ENCODE data around the gene SGCD.

SGCD gene

GRCh38 chr5:156591631-156592030, 264.7 kb downstream of the SGCD start:
- DNase-seq (ENCODE audit: low read depth in 1 of 2, low spot score in 1 of 2), result no peak

GRCh38 chr5:156593546-156593945, 266.6 kb downstream of the SGCD start:
- peaks cover 6% of the 10 kb centered on the region for H3K27me3 ChIP-seq (ENCODE audit: insufficient read depth, poor library complexity, severe bottlenecking)
- DNase-seq (ENCODE audit: low read depth in 1 of 2, low spot score in 1 of 2), result no peak
- no peak for TF ChIP-seq POLR2AphosphoS5 (IDR thresholded peaks at IDR 0.05; ENCODE audit: low read depth)
- TF ChIP-seq CTCF (IDR thresholded peaks at IDR 0.05; ENCODE audit: insufficient read depth, low read length), result no peak
- no peak for TF ChIP-seq REST (IDR thresholded peaks at IDR 0.05; ENCODE audit: insufficient replicate concordance, low read depth)
- TF ChIP-seq GABPA (IDR thresholded peaks at IDR 0.05; ENCODE audit: low read depth), result no peak
- TF ChIP-seq SPI1 (IDR thresholded peaks at IDR 0.05; ENCODE audit: borderline replicate concordance, low read depth), result no peak
- no peak overlapping the region for H3K27ac ChIP-seq (replicated peaks)
- no peak overlapping the region for H3K4me3 ChIP-seq (replicated peaks; ENCODE audit: insufficient read depth, low read length)

More at GRCh38 chr5:156591631-156592030, 264.7 kb downstream of the SGCD start:
- TF ChIP-seq GABPA (IDR thresholded peaks at IDR 0.05; ENCODE audit: low read depth) (no peak), POLR2AphosphoS5 (IDR thresholded peaks at IDR 0.05; ENCODE audit: low read depth) (no peak), REST (IDR thresholded peaks at IDR 0.05; ENCODE audit: insufficient replicate concordance, low read depth) (no peak), SPI1 (IDR thresholded peaks at IDR 0.05; ENCODE audit: borderline replicate concordance, low read depth) (no peak), CTCF (IDR thresholded peaks at IDR 0.05; ENCODE audit: insufficient read depth, low read length) (no peak)
- Histone ChIP-seq H3K4me3 (replicated peaks; ENCODE audit: insufficient read depth, low read length) (no peak overlapping the region), H3K27ac (replicated peaks) (no peak overlapping the region), H3K27me3 (ENCODE audit: insufficient read depth, poor library complexity, severe bottlenecking) (peaks cover 7% of the 10 kb centered on the region)

- Histone ChIP-seq H3K4me3 (replicated peaks; ENCODE audit: insufficient read depth, low read length) (no peak overlapping the region), H3K27ac (replicated peaks) (no peak overlapping the region), H3K27me3 (ENCODE audit: insufficient read depth, poor library complexity, severe bottlenecking) (no peaks in the 10 kb centered on the region)
- no peak for DNase-seq (ENCODE audit: low read depth in 1 of 2, low spot score in 1 of 2)
- TF ChIP-seq REST (IDR thresholded peaks at IDR 0.05; ENCODE audit: insufficient replicate concordance, low read depth) (no peak), GABPA (IDR thresholded peaks at IDR 0.05; ENCODE audit: low read depth) (no peak), SPI1 (IDR thresholded peaks at IDR 0.05; ENCODE audit: borderline replicate concordance, low read depth) (no peak), POLR2AphosphoS5 (IDR thresholded peaks at IDR 0.05; ENCODE audit: low read depth) (no peak), CTCF (IDR thresholded peaks at IDR 0.05; ENCODE audit: insufficient read depth, low read length) (no peak)
Measured at GRCh38 chr5:156594406-156594805, 267.4 kb downstream of the SGCD start.
